MCF 10A (cell line): ENCODE measurements around the gene CREB3L2. TPM values are rescaled to one million over a fixed set of nuclear protein-coding genes. Genes with fewer than 3 reads are reported as not detected.

ENCODE experiments used
- BruUV-seq: library from RNA; stranded (reverse); fragments of 400-500 nt; replicated peaks from 2 replicates; lab custom pipeline; 2021; lab: Mats Ljungman, UMichigan
- CTCF ChIA-PET: fragments of 300-600 bp; sonication (Branson Sonifier 250); formaldehyde crosslinking; extraction: SDS; loops from one replicate; lab custom pipeline; 2021; ENCODE audit warnings: antibody characterized with exemption, inconsistent platforms; lab: Yijun Ruan, JAX
- POLR2A ChIA-PET: fragments of 300-600, 350-650 bp; sonication (Branson Sonifier 250); formaldehyde crosslinking; extraction: SDS; loops from one replicate; lab custom pipeline; 2020; ENCODE audit warnings: antibody characterized with exemption, inconsistent platforms; lab: Yijun Ruan, JAX
- DNase-seq: peaks from one replicate; pipeline ENCODE4 v3.0.0-alpha.2; 2018; ENCODE audit not compliant: unreplicated experiment
- H3K27ac Mint-ChIP-seq: one replicate; pipeline ENCODE4 v1.8.0; 2022; ENCODE audit warnings: mild to moderate bottlenecking, low read depth, mixed read lengths; ENCODE audit not compliant: unreplicated experiment
- H3K27me3 Mint-ChIP-seq: one replicate; pipeline ENCODE4 v1.8.0; 2022; ENCODE audit warnings: mixed read lengths; ENCODE audit not compliant: insufficient read depth, unreplicated experiment
- H3K36me3 Mint-ChIP-seq: one replicate; pipeline ENCODE4 v1.8.0; 2022; ENCODE audit warnings: mild to moderate bottlenecking, moderate library complexity, mixed read lengths; ENCODE audit not compliant: insufficient read depth, unreplicated experiment
- H3K4me1 Mint-ChIP-seq: one replicate; pipeline ENCODE4 v1.8.0; 2022; ENCODE audit warnings: mixed read lengths; ENCODE audit not compliant: insufficient read depth, unreplicated experiment
- H3K4me3 Mint-ChIP-seq: one replicate; pipeline ENCODE4 v1.8.0; 2022; ENCODE audit warnings: mild to moderate bottlenecking, moderate library complexity, mixed read lengths; ENCODE audit not compliant: unreplicated experiment
- H3K9me3 Mint-ChIP-seq: one replicate; pipeline ENCODE4 v1.8.0; 2022; ENCODE audit warnings: mixed read lengths; ENCODE audit not compliant: unreplicated experiment
- intact Hi-C: fragments of 100-400 bp; cut with micrococcal nuclease; formaldehyde crosslinking; loops from 2 replicates; pipeline ENCODE4 v1.14.1; 2022
- total RNA-seq: library from RNA; stranded (reverse); gene quantifications from 2 replicates; pipeline ENCODE4 v1.2.3, GENCODE V29; 2022
- TF ChIP-seq, protein P1 (sequence below): fragments of 200-600 bp; IDR thresholded peaks from one replicate; pipeline ENCODE4 v1.8.0; 2022; ENCODE audit warnings: antibody characterized with exemption, mild to moderate bottlenecking; ENCODE audit not compliant: unreplicated experiment

CREB3L2 gene
- total RNA-seq, 1 experiment from 2014 or later, result 74.2 TPM

DNA sequence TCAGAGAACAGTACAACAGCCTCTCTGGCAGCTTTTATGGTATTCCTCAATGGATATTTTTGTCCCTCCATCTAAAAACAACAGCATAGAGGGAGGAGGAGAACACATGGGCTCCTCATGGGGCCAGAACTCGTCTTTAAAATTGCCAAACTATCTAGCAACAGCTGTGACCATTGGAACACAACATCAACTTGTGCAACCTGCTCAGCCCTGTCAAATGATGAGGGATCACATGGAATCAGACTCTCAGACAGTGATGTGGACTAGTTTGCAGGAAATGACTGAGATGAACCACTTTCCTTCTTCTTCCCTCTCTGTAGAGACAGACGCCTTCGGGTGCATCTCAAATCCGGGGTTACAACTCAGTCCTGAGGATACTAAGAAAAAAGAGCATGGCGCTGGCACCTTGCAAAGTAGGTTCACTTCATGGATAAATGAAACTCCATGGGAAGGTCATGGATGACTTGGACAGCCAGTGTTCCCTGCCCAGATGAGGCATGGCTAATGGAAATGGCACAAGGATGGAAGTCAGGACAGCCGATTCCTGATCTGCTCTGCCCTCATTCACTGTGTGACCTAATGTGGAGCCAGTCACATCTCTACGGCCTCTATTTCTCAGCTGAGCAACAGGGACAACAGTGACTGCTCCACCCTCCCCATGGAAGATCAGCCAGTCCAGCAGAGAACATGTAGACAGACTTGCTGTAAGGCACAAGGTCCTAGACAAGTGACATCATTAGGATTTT, 130.5 kb downstream of the CREB3L2 start:
- Mint-ChIP-seq H3K4me3 (no peak overlapping the region), H3K4me1 (no peaks in the 10 kb centered on the region), H3K9me3 (no peaks in the 10 kb centered on the region), H3K27ac (no peak overlapping the region), H3K36me3 (peaks cover 39% of the 10 kb centered on the region), H3K27me3 (no peaks in the 10 kb centered on the region)
- DNase-seq, result no peak
- ChIA-PET CTCF (interaction anchor here (0.8 to 1.1 kb wide), 2 partner anchors 214 to 215 kb away, joined by 3 to 5 read pairs; no protein-coding TSS in a partner anchor), POLR2A (interaction anchor here (1.4 kb wide), 1 partner anchor 13 kb away, joined by 3 read pairs; no protein-coding TSS in a partner anchor)
- no TSS peak for BruUV-seq
- intact Hi-C loops, result no loop called here
- TF ChIP-seq, protein P1, sequence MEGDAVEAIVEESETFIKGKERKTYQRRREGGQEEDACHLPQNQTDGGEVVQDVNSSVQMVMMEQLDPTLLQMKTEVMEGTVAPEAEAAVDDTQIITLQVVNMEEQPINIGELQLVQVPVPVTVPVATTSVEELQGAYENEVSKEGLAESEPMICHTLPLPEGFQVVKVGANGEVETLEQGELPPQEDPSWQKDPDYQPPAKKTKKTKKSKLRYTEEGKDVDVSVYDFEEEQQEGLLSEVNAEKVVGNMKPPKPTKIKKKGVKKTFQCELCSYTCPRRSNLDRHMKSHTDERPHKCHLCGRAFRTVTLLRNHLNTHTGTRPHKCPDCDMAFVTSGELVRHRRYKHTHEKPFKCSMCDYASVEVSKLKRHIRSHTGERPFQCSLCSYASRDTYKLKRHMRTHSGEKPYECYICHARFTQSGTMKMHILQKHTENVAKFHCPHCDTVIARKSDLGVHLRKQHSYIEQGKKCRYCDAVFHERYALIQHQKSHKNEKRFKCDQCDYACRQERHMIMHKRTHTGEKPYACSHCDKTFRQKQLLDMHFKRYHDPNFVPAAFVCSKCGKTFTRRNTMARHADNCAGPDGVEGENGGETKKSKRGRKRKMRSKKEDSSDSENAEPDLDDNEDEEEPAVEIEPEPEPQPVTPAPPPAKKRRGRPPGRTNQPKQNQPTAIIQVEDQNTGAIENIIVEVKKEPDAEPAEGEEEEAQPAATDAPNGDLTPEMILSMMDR, result no peak

- DNase-seq, result no peak
- Mint-ChIP-seq H3K4me3 (no peak overlapping the region), H3K9me3 (peaks cover 2% of the 10 kb centered on the region), H3K36me3 (peaks cover 40% of the 10 kb centered on the region), H3K4me1 (no peaks in the 10 kb centered on the region), H3K27ac (no peak overlapping the region), H3K27me3 (no peaks in the 10 kb centered on the region)
- intact Hi-C loops, result no loop called here
- BruUV-seq, result no TSS peak
- CTCF ChIA-PET, result interaction anchor here (1.1 kb wide), 1 partner anchor 215 kb away, joined by 5 read pairs; no protein-coding TSS in a partner anchor
- POLR2A ChIA-PET, result interaction anchor here (0.8 to 1.4 kb wide), 2 partner anchors 14 to 34 kb away, joined by 3 read pairs; no protein-coding TSS in a partner anchor
- TF ChIP-seq, protein P1, result no peak
Observed at GRCh38 chr7:137870684-137871083, 131.2 kb downstream of the CREB3L2 start.

GRCh38 chr7:137870078-137870477, 131.8 kb downstream of the CREB3L2 start:
- Mint-ChIP-seq H3K36me3 (peaks cover 42% of the 10 kb centered on the region), H3K27me3 (no peaks in the 10 kb centered on the region), H3K4me1 (no peaks in the 10 kb centered on the region), H3K27ac (no peak overlapping the region), H3K9me3 (peaks cover 8% of the 10 kb centered on the region), H3K4me3 (no peak overlapping the region)
- CTCF ChIA-PET, result interaction anchor here (1.1 kb wide), 1 partner anchor 214 kb away, joined by 5 read pairs; no protein-coding TSS in a partner anchor
- TF ChIP-seq, protein P1, result no peak
- no peak for DNase-seq
- intact Hi-C loops, result no loop called here
- POLR2A ChIA-PET, result interaction anchor here (0.5 to 1.4 kb wide), 3 partner anchors 15 to 110 kb away, joined by 3 read pairs; no protein-coding TSS in a partner anchor
- no TSS peak for BruUV-seq

- POLR2A ChIA-PET, result interaction anchor here (0.5 kb wide), 1 partner anchor 109 kb away, joined by 3 read pairs; no protein-coding TSS in a partner anchor
- Mint-ChIP-seq H3K36me3 (peaks cover 40% of the 10 kb centered on the region), H3K27ac (no peak overlapping the region), H3K4me1 (no peaks in the 10 kb centered on the region), H3K9me3 (peaks cover 8% of the 10 kb centered on the region), H3K27me3 (no peaks in the 10 kb centered on the region), H3K4me3 (no peak overlapping the region)
- TF ChIP-seq, protein P1, result no peak
- intact Hi-C loops, result no loop called here
- DNase-seq, result no peak
- BruUV-seq, result no TSS peak
- CTCF ChIA-PET, result interaction anchor here (0.7 to 1.9 kb wide), 2 partner anchors 214 to 805 kb away, joined by 3 to 4 read pairs; no protein-coding TSS in a partner anchor
Observed at GRCh38 chr7:137869260-137869659, 132.6 kb downstream of the CREB3L2 start.
